ENCODE measurements around the gene KIRREL3.

The KIRREL3 gene

DNA sequence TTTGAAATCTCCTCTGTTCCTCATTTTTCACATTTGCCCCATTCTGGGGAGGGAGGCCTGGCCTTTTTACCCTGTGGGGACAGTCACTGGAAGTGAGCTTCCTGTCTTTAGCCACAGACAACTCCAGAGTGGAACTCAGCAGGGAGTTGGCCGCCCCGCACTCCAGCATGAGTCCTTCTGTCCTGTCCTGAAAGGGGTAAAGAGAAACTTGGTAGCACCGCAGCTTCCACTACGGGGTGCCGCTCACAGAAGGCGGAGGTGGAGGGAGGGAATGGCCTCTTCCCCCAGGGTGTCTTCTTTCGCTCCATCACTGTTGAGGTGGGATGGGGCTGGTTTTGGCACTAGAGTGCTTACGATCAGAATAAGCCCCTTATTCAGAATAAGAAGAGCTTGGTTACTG lies 512.9 kb downstream of the KIRREL3 start:
- no peak for DNase-seq (ENCODE audit: low read depth)

DNA sequence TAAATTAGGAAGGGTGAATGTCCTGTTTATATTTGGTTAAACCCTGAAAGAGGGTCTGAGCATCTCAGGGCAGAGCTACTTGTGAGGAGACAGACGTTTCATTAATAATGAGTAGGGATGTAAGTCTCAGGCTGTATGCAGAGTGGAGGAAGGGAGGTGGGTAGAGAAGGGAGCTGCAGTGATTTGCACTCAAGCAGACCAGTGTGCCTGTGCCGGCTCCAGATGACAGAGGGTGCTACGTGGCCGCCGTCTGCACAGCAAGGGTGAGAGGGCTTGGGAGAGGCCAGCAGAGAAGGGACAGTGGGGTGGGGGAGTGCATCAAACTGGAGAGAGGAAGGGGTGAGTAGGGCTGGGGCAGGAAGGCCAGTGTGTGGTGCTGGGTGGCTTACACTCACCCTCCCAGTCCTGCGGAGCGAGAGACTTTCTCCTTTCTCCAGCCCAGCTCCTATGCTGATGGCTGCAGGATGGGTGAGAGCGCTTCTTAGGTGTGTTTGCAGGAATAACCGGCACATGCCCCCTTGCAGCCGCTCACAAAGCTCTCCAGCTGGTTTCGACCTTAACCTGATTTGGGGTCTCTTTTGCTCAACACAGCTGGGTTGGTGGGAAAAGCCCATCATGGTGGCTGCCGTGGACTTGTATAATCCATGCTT lies 514.5 kb downstream of the KIRREL3 start:
- DNase-seq (ENCODE audit: low read depth), result no peak

DNA sequence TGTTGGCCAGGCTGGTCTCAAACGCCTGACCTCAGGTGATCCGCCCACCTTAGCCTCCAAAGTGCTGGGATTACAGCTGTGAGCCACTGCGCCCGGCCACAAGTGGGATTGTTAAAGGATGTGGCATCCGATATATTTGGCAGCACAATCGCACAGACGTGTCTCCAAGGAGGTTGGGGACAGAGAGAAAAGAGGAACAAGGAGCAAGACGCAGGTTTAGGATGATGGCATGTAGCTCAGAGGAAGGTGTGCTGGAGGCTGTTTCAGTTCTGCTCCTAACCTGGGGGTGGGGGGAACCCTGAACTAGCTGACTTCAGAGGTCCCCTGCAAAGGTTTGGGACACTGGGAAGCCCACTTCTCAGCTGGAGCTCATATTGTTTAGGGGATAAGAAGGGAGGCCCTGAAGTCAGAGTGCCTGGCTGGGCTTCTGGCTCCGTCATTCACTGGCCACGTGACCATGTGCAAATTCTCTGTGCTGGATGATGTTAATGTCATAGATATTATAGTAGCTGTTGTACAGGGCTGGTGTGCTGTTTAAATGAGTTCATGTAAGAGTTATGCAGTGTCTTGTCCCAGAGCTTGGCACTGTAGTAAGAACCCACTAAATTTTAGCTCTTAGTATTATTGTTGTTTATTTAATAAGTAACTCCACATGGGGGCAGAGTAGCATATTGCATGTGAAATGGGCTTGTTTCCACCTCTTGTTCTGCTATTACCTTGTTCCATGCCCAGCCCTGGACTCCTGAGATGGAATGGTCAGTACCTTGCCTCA lies 515.4 kb downstream of the KIRREL3 start:
- DNase-seq (ENCODE audit: low read depth), result peak; percentile 24

DNA sequence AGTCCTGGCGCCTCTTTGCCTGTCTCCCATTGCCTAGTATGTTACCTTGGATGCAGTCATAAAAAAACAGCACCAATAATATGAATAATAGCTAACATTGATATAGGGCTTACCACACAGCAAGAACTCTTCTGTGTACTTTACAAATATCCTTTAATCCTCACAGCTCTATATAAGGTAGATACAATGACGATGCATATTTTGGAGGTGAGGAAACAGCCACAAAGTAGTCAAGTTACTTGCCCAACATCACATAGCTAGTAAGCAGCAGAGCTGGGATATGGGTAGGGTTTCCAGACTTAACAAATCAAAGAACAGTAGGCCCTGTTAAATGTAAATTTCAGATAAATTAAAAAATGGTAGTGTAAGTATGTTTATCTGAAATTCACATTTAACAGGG lies 516.3 kb downstream of the KIRREL3 start:
- DNase-seq (ENCODE audit: low read depth), result no peak

DNA sequence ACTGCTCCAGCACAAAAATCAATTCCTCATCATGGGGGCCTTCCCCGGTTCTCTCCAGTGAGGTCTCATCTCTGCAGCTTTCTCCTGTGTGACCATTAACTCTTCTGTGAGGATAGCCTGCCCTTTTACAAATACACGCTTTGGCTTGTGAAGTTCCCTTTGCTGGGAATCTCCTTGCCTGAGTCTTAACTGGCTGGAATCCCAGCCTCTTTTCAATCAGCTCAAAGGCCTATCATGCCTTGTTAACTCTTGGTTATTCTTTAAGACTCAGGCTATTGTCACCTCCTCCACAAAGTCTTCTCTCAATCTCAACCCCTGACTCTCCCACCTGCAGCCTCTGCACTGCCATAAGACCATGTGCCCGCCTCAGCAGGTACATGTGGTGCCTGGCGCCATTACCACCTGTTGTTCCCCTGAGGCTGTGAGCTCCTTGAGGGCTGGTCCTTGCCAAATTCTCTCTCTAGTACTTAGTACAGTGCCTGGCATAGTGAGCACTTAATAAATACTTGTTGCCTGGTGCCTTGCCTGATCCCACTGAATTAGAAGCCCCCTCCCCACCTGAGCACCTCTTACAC lies 516.9 kb downstream of the KIRREL3 start:
- no peak for DNase-seq (ENCODE audit: low read depth)

DNA sequence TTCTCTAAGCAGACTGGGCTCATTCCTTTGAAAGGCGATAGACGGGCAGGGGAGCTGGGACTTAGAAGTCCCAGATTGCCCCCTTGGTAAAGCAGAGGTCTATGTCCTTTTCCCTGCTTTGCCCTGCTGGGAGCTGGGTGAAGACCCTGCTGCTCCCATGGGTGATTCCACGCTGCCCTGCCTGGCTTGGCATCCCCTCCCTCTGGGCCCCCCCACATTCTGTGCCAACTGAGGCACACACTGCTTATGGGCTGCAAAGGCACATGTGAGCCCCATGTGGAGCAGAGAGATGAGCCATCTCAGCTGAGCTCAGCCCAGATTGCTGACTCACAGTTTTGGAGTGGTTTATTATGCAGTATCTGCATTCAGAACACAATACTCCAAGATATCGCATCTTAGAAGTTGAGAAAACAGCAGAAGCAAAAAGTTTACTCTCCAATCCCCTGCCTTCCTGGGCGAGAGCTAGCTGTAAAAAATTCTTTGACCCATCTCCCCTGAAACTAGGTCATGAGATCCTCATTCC lies 517.9 kb downstream of the KIRREL3 start:
- DNase-seq (ENCODE audit: low read depth), result no peak

DNA sequence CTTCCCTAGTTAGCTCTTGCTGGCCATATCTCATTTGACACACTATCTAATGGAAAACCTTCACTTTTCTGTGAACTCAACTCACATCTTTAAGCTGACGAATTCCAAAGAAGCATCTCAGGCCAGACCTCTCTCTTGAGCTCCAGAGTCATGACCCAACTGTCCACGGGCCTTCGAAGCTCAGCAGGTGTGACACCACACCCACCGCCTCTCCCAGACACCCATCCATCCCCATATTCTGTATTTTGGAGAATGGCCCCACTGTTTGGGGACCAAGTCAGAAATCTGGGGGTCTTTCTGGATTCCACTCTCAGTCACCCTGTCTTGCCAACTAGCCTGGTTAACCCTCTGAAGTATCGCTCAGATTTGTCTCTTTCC lies 519.3 kb downstream of the KIRREL3 start:
- DNase-seq (ENCODE audit: low read depth), result no peak

DNA sequence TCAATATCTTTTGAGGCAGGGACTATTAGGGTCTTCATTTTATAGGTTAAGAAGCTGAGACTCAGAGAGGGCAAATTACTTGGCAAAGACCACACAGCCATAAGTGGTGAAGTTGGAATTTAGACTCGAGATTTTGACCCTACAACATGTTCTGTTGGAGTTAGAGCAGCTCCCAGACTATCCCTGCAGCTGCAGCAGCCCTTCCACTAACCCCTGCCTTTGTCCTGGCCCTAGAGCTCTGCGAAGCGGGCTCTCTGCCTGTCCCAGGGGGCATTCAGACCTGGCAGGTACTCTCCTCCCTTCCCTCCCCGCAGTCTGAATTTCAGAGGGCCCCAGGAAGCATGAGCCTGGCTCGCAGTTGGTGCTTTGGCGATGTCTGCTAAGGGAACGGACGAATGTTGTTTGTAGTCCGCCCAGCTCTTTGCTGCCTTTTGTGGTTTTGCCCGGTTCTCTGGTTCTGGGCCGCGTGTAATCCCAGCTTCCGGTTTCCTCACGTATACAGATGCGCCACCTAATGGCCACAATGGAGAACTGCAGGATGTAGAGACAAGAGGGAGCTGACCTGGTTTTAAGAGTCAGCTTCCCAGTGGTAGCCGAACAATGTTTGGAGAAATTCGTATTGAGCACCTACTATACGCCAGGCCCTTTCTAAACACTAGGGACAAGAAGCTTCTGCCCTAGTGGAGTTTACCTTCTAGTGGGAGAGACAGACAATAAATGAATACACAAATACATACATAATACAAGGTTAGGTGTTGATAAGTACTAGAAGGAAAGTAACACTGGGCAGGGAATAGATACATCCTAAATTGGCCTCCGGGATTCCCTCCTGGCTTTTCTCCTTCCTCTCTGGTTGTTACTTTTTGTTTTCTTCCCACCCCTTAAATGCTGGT lies 519.9 kb downstream of the KIRREL3 start:
- DNase-seq (ENCODE audit: low read depth), result peak; percentile 71

DNA sequence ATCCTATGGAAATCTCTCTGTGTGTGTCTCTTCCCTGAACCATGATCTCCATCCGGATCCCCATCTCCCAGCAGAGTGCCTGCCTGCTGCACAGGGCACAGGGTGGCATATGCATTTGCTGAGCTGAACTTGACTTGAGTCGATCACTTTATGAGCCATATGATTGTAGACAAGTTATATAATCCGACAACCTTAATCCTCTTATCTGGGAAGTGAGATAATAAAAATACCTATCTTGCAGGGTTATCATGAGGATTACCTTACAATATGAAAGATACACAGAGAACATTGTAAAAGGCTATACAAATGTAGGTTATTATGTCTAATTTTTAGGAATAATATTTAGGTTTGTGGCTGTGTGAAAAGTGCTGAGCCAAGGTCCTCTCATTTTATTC lies 520.6 kb downstream of the KIRREL3 start:
- DNase-seq (ENCODE audit: low read depth), result no peak

DNA sequence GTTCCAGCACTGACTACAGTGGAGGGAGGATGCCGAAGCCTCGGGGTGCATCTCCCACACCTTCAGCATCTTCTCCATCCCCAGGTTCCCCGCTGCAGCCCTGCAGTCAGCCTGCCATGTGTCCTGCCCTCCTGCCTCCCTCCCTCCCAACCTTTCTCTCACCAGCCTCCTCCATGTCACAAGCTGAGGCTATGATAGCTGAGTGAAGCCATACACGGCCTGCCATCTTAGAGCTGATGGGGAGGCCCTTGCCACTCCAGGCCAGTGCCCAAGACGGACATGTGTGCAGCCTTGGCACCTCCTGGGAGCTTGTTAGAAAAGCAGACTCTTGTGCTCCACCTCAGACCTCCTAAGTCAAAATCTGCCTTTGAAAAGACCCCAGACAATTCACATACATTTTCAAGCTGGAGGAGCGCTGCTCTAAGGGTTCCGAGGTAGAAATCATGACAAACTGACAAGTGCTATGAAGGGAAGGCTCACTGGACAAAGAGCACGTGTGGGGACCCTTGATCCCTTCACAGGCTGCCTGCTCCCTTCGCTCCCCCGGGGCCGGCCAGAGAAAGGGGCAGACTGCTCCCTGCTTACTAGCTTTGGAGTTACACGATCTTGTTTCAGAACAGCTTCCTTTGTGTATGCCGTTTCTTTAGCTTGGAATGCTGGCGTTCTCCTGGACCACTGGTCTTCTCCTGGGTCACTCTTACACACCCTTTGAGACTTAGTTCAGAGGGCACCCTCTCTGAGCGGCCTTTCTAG lies 521.2 kb downstream of the KIRREL3 start:
- no peak for DNase-seq (ENCODE audit: low read depth)

DNA sequence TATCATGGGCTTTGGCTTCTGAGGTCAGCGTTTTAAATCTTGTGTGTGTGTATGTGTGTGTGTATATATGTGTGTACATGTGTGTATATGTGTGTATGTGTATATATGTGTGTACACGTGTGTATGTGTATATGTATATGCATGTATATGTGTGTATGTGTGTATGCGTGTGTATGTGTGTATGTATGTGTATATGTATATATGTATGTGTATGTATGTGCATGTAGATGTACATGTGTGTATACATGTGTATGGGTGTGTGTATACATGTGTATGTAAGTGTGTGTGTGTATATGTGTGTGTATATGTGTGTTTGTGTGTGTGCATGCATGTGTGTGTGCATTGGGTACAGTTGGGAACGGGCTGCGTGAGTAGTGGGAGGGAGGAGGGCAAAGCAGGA lies 522.1 kb downstream of the KIRREL3 start:
- no peak for DNase-seq (ENCODE audit: low read depth)

DNA sequence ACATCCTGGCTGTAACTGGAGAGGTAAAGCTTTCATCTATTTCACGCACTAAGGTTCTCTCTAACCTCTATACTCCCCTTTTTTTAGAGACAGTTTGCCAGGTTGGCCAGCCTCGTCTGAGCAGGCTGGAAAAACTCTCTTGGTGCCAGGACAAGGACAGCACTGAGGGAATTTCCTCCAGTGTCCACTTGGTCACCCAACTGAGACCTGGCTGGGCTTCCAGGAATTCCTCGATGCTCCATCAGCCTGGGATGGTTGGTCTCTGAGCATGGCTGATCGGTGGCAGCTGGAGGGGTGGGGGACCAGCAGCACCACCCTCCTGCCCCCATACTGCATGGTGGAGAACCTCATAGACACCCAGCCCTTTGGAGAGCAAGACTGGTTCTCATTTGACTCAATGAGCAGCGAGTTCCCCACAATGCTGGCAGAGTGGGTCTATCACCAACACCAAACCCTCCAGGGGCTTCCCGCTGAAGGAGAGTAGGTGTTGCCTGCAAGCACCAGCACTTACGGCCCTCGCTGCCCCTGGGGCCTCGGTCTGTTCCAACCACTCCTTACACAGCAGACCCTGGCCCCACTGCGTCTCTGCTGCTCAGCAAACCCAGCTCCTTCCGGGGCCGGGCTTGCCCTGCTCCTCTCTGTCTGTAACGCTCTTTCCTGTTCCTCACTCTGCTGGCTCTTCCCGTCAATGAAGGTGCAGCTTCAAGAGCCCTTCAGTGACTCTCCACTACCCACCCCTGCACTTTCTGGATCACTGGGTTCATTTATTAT lies 522.9 kb downstream of the KIRREL3 start:
- DNase-seq (ENCODE audit: low read depth), result no peak

DNA sequence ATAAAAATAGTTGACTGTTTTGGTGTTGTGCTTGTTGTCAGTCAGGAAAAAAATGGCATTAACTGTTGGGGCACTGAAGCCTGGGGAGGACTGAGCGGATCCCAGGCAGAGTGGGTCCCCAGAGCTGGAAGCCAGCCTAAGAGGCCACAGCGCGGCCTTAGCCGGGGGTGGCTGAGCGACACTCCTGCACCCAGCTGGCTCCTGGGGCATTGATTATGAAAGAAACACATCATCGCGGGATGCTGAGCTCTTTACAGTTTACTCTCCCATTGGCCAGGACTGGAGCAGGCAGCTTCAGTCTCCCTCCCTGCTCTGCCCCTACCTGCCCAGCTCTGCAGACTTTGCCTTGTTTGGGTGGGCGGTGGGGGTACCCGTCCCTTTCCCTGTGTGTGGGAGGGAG lies 523.6 kb downstream of the KIRREL3 start:
- DNase-seq (ENCODE audit: low read depth), result no peak

DNA sequence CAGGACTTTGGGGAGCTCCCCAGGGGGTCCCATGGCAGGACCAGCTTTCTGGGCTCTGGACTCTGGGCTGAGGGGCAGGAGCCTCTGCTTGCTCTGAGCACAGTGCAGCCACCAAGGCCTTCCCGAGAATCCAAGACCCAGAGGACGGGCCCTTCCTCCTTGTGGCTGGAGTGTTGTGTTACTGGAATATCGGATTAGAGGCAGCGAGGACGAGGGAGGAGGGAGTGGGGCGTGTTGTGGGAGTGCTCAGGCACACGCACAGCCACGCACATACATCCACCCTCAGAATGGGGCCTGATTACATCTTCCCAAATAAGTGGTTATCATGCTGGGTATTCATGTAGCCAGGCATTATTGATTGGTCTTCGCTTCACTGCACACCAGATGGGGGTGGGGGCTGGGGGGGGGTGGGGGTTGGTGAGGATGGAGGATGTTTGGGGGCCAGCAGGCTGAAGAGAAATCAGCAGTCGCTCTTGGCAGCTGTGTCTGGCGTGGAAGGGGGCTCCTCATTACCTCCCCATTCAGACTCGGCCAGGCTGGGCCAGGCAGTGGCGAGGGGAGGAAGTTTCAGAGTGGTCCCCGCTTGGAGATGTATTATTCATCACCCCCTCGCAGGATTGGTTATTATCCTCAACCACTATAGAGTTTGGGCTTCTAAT lies 524.2 kb downstream of the KIRREL3 start:
- DNase-seq (ENCODE audit: low read depth), result no peak

DNA sequence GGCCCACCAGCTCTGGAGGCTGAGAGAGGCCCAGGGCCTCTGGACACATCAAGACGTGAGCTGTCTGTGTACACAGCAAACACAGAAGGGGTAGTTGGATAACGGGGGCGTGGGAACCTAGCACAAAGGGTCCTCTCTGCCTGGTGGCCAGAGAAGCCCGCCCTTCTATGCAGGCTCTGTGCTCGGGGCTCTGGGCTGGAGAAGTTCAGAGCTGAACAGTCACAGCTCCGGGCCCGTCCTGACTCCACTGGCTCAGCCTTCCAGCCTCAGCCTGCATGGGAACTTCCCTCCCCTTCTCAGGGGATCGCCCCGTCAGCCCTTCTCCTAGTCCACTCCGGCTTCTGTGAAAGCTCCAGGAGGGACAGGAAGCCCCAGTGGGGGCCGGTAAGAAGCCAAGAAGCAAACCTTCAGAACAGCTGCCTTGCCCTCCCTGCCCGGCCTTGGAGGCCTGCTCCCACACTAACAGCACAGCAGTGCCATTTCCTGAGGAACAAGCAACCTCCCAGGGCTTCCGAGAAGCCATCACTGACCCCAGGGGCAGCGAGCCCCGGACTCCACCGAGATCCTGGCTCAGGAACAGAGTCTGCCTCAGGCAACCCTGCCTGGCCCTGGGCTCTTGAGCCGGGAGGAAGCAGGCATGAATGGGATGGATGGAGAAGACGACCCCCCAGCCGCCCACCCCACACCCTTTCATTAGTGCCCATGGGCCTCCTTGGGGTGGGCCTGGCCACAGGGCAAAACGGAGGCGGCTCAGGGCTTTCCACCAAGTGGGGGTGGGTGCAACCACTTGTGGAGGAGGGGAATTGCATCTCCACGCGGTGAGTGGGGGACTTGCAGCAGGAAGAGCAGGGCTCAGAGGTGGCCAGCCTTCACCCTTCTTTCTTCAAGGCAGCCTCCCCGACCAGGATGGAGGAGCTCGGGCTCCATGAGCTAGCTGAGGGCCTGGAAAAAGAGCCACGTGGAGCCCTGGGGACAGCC lies 525.3 kb downstream of the KIRREL3 start:
- no peak for DNase-seq (ENCODE audit: low read depth)

DNA sequence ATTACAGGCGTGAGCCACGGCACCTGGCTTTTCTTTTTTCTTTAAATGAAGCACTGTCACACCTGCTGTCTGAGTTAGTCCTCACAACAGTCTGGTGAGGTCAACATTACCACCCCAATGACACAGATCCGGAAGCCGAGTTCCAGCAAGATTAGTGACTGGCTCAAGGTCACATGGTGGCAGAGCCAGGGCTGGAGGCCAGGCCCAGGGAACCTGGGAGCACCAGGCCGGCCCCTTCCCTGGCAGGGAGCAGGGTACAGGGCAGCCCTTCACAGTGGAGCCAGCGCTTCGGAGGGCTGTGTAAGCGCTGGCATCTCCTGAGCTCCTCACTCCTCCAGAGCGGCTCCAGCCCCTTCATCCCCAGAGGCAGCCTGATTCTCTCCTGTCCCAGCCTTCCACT lies 526.4 kb downstream of the KIRREL3 start:
- no peak for DNase-seq (ENCODE audit: low read depth)

DNA sequence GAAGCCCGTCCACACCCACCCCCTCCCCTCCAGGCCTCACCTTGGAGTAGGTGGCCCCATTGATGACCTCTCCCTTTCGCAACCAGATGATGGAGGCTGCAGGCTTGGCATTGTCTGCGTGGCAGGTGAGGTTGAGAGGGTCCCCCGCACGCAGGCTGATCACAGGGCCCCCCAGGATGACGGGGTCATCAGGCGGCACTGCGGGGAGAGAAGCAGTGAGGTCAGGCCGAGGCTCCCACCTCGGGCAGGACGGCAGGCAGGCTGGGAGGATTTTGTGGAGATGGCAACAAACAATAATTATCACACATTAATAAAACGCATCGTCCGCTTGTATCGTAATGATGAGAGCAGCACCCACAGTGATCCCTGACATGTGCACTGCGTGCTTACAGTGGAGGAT lies 527.3 kb downstream of the KIRREL3 start:
- no peak for DNase-seq (ENCODE audit: low read depth)

DNA sequence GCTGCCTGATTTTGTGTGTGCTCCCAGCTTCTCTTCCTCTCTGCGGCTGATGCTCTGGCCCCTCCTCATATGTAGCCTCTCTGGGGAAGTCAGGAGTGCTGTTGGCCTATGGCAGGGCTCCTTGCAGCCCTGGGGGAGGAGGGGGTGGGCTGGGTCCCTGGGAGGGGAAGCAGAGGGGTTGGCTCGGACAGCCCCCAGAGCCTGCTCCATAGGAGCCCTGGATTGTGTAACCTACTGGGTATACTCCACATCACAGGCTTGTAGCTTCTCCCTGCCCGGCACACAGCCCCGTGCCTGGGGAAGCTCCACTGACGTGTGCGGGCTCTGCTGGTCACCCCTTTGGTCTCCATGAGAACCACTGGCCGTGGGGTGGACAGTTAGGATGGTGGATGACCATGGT lies 531.3 kb downstream of the KIRREL3 start:
- DNase-seq (ENCODE audit: low read depth), result no peak

DNA sequence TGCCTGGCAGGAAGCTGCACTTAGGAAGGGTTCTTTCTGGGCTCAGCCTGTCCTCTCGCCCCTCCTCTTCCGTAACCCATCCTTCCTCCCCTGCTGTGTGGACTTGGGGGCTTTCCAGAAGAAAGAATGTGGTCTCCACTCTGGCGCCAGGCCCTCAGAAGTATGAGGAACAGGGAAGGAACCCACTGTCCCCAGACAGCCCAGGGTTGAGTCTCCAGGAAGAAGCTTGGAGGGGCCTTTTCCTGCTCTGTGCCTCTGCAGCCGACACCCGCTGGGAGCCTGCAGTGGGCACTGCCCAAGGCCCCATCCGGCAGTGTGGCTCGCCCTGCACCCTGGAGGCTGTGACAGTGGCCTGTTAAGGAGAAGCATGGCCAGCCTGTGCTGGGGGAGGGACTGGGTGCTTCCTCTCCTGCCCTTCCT lies 532.5 kb downstream of the KIRREL3 start:
- no peak for DNase-seq (ENCODE audit: low read depth)
